HTERT RPE-1 (cell line): ENCODE data around the gene VASH1.

ENCODE experiments used
- in situ Hi-C: fragments of 300-500 bp; cut with MboI; formaldehyde crosslinking; loops from 4 replicates; pipeline ENCODE4 v1.14.3; 2020; ENCODE audit warnings: low sequenced_read_pairs

Gene VASH1

GRCh38 chr14:76782115-76782884 lies 21.0 kb downstream of the VASH1 start:
- in situ Hi-C loops: no loop called here

GRCh38 chr14:76782885-76783566 lies 21.8 kb downstream of the VASH1 start:
- in situ Hi-C loops: no loop called here

- in situ Hi-C loops: no loop called here
Measured at GRCh38 chr14:76784266-76784874, 23.1 kb downstream of the VASH1 start.

- in situ Hi-C loops: no loop called here
Measured at GRCh38 chr14:76784881-76785280, 23.6 kb downstream of the VASH1 start.

- in situ Hi-C loops: no loop called here
Measured at GRCh38 chr14:76786601-76787000, 25.3 kb downstream of the VASH1 start.

GRCh38 chr14:76792422-76792821 lies 31.2 kb downstream of the VASH1 start:
- in situ Hi-C loops: no loop called here

- in situ Hi-C loops: no loop called here
Measured at GRCh38 chr14:76793324-76793723, 32.1 kb downstream of the VASH1 start.

GRCh38 chr14:76793956-76794355 lies 32.7 kb downstream of the VASH1 start:
- in situ Hi-C loops: no loop called here

- in situ Hi-C loops: no loop called here
Measured at GRCh38 chr14:76806446-76806845, 45.2 kb downstream of the VASH1 start.

- in situ Hi-C loops: no loop called here
Measured at GRCh38 chr14:76808011-76808410, 46.7 kb downstream of the VASH1 start.

GRCh38 chr14:76808990-76809389 lies 47.7 kb downstream of the VASH1 start:
- in situ Hi-C loops: no loop called here

- in situ Hi-C loops: no loop called here
Measured at GRCh38 chr14:76810525-76810924, 49.3 kb downstream of the VASH1 start.

- in situ Hi-C loops: no loop called here
Measured at GRCh38 chr14:76810953-76811400, 49.7 kb downstream of the VASH1 start.

- in situ Hi-C loops: no loop called here
Measured at GRCh38 chr14:76811561-76811960, 50.3 kb downstream of the VASH1 start.

- in situ Hi-C loops: no loop called here
Measured at GRCh38 chr14:76812093-76812421, 50.8 kb downstream of the VASH1 start.

GRCh38 chr14:76812422-76813383 lies 51.4 kb downstream of the VASH1 start, which contains the start of gene ANGEL1:
TSS of gene ANGEL1 (minus strand) at chr14:76812882. CDS start at chr14:76812827, 55 bp downstream.
- in situ Hi-C loops: no loop called here

GRCh38 chr14:76814726-76815645 lies 53.7 kb downstream of the VASH1 start:
- in situ Hi-C loops: no loop called here

- in situ Hi-C loops: no loop called here
Measured at GRCh38 chr14:76820700-76821099, 59.4 kb downstream of the VASH1 start.

- in situ Hi-C loops: no loop called here
Measured at GRCh38 chr14:76826122-76826521, 64.9 kb downstream of the VASH1 start, which contains the start of gene LRRC74A. TSS of gene LRRC74A (plus strand) at chr14:76826408. CDS start at chr14:76826698, 290 bp downstream.
